K562 (cell line): ENCODE measurements around the gene DDHD1. TPM values are rescaled to one million over a fixed set of nuclear protein-coding genes. Genes with fewer than 3 reads are reported as not detected.

ENCODE experiments used
- ATAC-seq: fragments of 200-7000 bp; cut with Tn5 transposase; 3 replicates; pipeline ENCODE4 v1.9.1; 2020; ENCODE audit warnings: moderate library complexity
- BruUV-seq: library from RNA; stranded (reverse); fragments of 400-500 nt; replicated peaks from 2 replicates; lab custom pipeline; 2021; lab: Mats Ljungman, UMichigan
- CTCF ChIA-PET: fragments of 300-600 bp; formaldehyde crosslinking; extraction: SDS; loops from one replicate; lab custom pipeline; 2021; ENCODE audit warnings: low intra/inter-chr PET ratio; lab: Yijun Ruan, JAX
- POLR2A ChIA-PET: fragments of 300-600, 350-650 bp; sonication (Branson Sonifier 250); formaldehyde crosslinking; extraction: SDS; loops from one replicate; lab custom pipeline; 2021; ENCODE audit warnings: antibody characterized with exemption, inconsistent platforms; lab: Yijun Ruan, JAX
- DNase-seq, 4 experiments: peaks; one replicate each; pipeline versions ENCODE4 v3.0.0 to v3.0.0-alpha.2; 2011 to 2018; ENCODE audit warnings: low spot score in 3 of 4, mixed read lengths in 3 of 4; ENCODE audit errors: extremely low read depth in 1 of 4
- FAIRE-seq: peaks from 2 replicates; lab custom pipeline; 2011; peaks lifted over from hg19 to GRCh38; lab: Jason Lieb, UNC
- H2AFZ ChIP-seq: 2 replicates; pipeline ENCODE4 v1.6.0; 2011; ENCODE audit warnings: low read depth, low read length, control low read depth, inconsistent platforms
- H3K27ac ChIP-seq: fragments of 200-600 bp; 3 replicates; pipeline ENCODE4 v1.8.0; 2011; ENCODE audit warnings: low read depth, mild to moderate bottlenecking, control low read depth, inconsistent platforms, low read length, moderate library complexity, mixed read lengths; ENCODE audit errors: extremely low read depth
- H3K27me3 ChIP-seq, 2 experiments: fragments of 300-600 bp in 1 of 2; 2 replicates in 1 of 2; 3 replicates in 1 of 2; pipeline versions ENCODE4 v1.6.0 to v1.8.0; 2011; ENCODE audit warnings: inconsistent platforms in 2 of 2, low read length in 2 of 2, mild to moderate bottlenecking in 1 of 2, mixed read lengths in 1 of 2, moderate library complexity in 1 of 2; ENCODE audit not compliant: control insufficient read depth in 2 of 2, insufficient read depth in 2 of 2
- H3K36me3 ChIP-seq: fragments of 300-600 bp; 3 replicates; pipeline ENCODE4 v1.8.0; 2011; ENCODE audit warnings: mild to moderate bottlenecking, low read length, inconsistent platforms; ENCODE audit not compliant: control insufficient read depth, insufficient read depth
- H3K4me1 ChIP-seq, 2 experiments: fragments of 200-600 bp in 1 of 2; replicated peaks in 1 of 2; 2 replicates in 1 of 2; 3 replicates in 1 of 2; pipeline versions ENCODE4 v1.5.1 to v1.8.0; 2011; ENCODE audit warnings: inconsistent platforms in 2 of 2, low read length in 2 of 2, mild to moderate bottlenecking in 1 of 2, mixed read lengths in 1 of 2, moderate library complexity in 1 of 2; ENCODE audit not compliant: control insufficient read depth in 2 of 2, insufficient read depth in 2 of 2
- H3K4me2 ChIP-seq: 2 replicates; pipeline ENCODE4 v1.6.1; 2011; ENCODE audit warnings: low read length, control low read depth, inconsistent platforms, mixed read lengths; ENCODE audit not compliant: insufficient read depth
- H3K4me3 ChIP-seq: fragments of 200-600 bp; sonication (generic), shearing (Covaris generic); 2 replicates; pipeline ENCODE4 v1.5.1; 2016; ENCODE audit warnings: control low read depth, inconsistent platforms
- H3K79me2 ChIP-seq: fragments of 200-600 bp; 3 replicates; pipeline ENCODE4 v1.8.0; 2011; ENCODE audit warnings: low read length, inconsistent platforms; ENCODE audit not compliant: control insufficient read depth, insufficient read depth
- H3K9ac ChIP-seq, 2 experiments: 2 replicates each; pipeline versions ENCODE4 v1.6.0 to v1.6.1; 2011; ENCODE audit warnings: low read depth in 2 of 2, low read length in 2 of 2, control low read depth in 1 of 2, inconsistent platforms in 1 of 2, mild to moderate bottlenecking in 1 of 2, mixed read lengths in 1 of 2; ENCODE audit not compliant: insufficient read depth in 1 of 2
- H3K9me1 ChIP-seq: one replicate; pipeline ENCODE4 v1.6.0; 2011; ENCODE audit warnings: inconsistent platforms, mild to moderate bottlenecking, low read length, moderate library complexity; ENCODE audit not compliant: control insufficient read depth, insufficient read depth
- H3K9me3 ChIP-seq: replicated peaks from 2 replicates; pipeline ENCODE4 v1.5.1; 2011; ENCODE audit warnings: low read depth, low read length, inconsistent platforms; ENCODE audit not compliant: control insufficient read depth, insufficient read depth
- H4K20me1 ChIP-seq: replicated peaks from 2 replicates; pipeline ENCODE4 v1.6.1; 2011; ENCODE audit warnings: low read length, inconsistent platforms, mixed read lengths; ENCODE audit not compliant: control insufficient read depth, insufficient read depth
- DEAF1 ChIP-seq: fragments of 450-650 bp; formaldehyde crosslinking; IDR thresholded peaks from 2 replicates; pipeline ENCODE4 v1.4.0; 2020; ENCODE audit warnings: mild to moderate bottlenecking, moderate library complexity
- FOXA3 ChIP-seq, 2 experiments: fragments of 450-650 bp in 1 of 2; sonication (generic) in 1 of 2; formaldehyde crosslinking; IDR thresholded peaks in 1 of 2; conservative IDR thresholded peaks in 1 of 2; 2 replicates each; pipeline versions ENCODE4 v1.4.0 to v1.8.0; 2020 to 2022; ENCODE audit warnings: mild to moderate bottlenecking in 2 of 2, missing genetic modification reagents in 1 of 2
- KDM5B ChIP-seq: fragments of 200-600 bp; sonication (generic); IDR thresholded peaks from 2 replicates; pipeline ENCODE4 v1.6.1; 2012; ENCODE audit warnings: low read depth, mild to moderate bottlenecking, moderate library complexity, low read length, control low read depth, inconsistent platforms; ENCODE audit not compliant: insufficient replicate concordance
- MXI1 ChIP-seq: IDR thresholded peaks from 2 replicates; pipeline ENCODE4 v1.6.1; 2011; ENCODE audit warnings: low read depth, mild to moderate bottlenecking, improper control_type of control experiment, low read length
- SMAD4 ChIP-seq: fragments of 250-450 bp; sonication (Bioruptor Pico); conservative IDR thresholded peaks from 2 replicates; pipeline ENCODE4 v1.8.0; 2021; ENCODE audit warnings: inconsistent platforms, mild to moderate bottlenecking, moderate library complexity
- TCF15 ChIP-seq: fragments of 250-450 bp; sonication (Bioruptor Pico); IDR thresholded peaks from 2 replicates; pipeline ENCODE4 v1.8.0; 2022; ENCODE audit warnings: moderate library complexity, mild to moderate bottlenecking, inconsistent platforms
- ZFP30 ChIP-seq: fragments of 250-450 bp; sonication (Bioruptor Pico); IDR thresholded peaks from 2 replicates; pipeline ENCODE4 v1.8.0; 2022; ENCODE audit warnings: moderate library complexity, mild to moderate bottlenecking, inconsistent platforms, borderline replicate concordance
- ZNF586 ChIP-seq: fragments of 450-650 bp; formaldehyde crosslinking; conservative IDR thresholded peaks from 2 replicates; pipeline ENCODE4 v1.4.0; 2020; ENCODE audit warnings: mild to moderate bottlenecking, moderate library complexity
- WGBS: fragments of 100-300 bp; shearing (Covaris generic); methylation state at CpG from one replicate; pipeline ENCODE4 v1.1.6; 2016; ENCODE audit warnings: low coverage, mixed read lengths; ENCODE audit not compliant: insufficient coverage; ENCODE audit errors: missing lambda C conversion rate; 5-methylcytosine and 5-hydroxymethylcytosine counted together
- in situ Hi-C: fragments of 300-500 bp; cut with MboI; formaldehyde crosslinking; loops from 4 replicates; pipeline ENCODE4 v1.15.0; 2018; ENCODE audit warnings: inconsistent platforms, mixed read lengths
- intact Hi-C: fragments of 100-400 bp; cut with micrococcal nuclease; formaldehyde crosslinking; loops from 2 replicates; pipeline ENCODE4 v1.14.2; 2022
- polyA plus RNA-seq, 8 experiments: library from polyadenylated mRNA; depleted of rRNA in 4 of 8; stranded (reverse) in 5 of 8; unstranded in 3 of 8; fragments of >200 nt; fragmentation: Nextera tagmentation in 2 of 8; fragmentation: Illumina TruSeq in 1 of 8; extraction: Ambion mirVana in 2 of 8; extraction: Trizol in 1 of 8; gene quantifications; 2 replicates each; pipeline versions ENCODE4 v1.2.1 to v1.2.3, GENCODE V29; 2011 to 2014; ENCODE audit warnings: inconsistent platforms in 1 of 8, missing spikeins in 1 of 8
- total RNA-seq, 7 experiments: library from RNA; depleted of rRNA in 6 of 7; stranded (reverse); fragments of >200 nt in 6 of 7; fragmentation: Illumina TruSeq in 2 of 7; extraction: Trizol in 2 of 7; gene quantifications; 2 replicates each; pipeline versions ENCODE4 v1.2.1 to v1.2.3, GENCODE V29; 2011 to 2021; ENCODE audit warnings: low replicate concordance in 1 of 7
- TF ChIP-seq, protein P1 (sequence below): fragments of 250-450 bp; sonication (Bioruptor Pico); IDR thresholded peaks from 2 replicates; pipeline ENCODE4 v1.8.0; 2022; ENCODE audit warnings: inconsistent platforms
- TF ChIP-seq, protein P2 (sequence below): IDR thresholded peaks from 2 replicates; pipeline ENCODE4 v1.6.1; 2012; ENCODE audit warnings: low read depth, low read length, improper control_type of control experiment, borderline replicate concordance

Gene DDHD1
- total and polyA plus RNA-seq, 9 of the 15 experiments (the other 6 are each of a cell fraction or from before 2014, with no cell fraction given): 1.2 to 12.3 (median 5.0) TPM

DNA sequence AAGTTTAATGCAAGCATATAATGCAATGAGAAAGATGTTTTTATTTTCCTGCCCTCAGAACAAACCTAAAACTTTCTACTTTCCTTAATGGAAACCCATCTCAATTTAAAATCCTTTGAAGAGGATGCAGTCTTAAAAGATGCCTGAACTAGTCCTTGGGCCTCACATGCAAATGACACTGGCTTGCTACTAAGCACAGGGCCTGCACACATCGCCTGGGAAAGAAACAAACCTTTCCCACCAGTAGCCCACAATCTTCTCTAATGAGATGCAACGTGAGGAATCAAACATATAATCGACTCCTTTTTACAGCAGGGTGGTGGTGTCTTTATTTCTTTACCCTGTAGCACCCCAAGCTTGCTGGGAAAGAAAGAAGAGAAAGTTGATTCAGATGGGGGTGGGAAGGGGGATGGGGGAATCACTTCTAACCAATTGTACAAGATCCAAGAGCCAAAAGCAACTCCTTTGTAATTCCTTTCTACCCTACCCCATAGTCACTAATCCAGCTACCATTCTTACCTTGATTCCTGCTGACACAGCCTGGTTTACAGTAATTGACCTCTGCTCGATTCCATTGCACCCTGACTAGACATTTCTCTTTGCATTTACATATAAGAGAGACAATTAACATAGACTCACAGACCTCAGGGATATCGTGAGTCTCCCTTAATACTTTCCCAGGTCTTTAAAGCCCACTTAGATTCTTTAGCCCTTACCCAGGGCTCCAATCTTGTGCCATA, 132.8 kb downstream of the DDHD1 start:
- Histone ChIP-seq H3K4me3 (no peak overlapping the region), H3K79me2 (no peaks in the 10 kb centered on the region), H3K9ac (no peak overlapping the region), H3K27me3 (no peaks in the 10 kb centered on the region), H3K4me2 (no peak overlapping the region), H3K9me3 (no peaks in the 10 kb centered on the region), H3K9me1 (no peaks in the 10 kb centered on the region), H2AFZ (no peak overlapping the region), H3K36me3 (no peaks in the 10 kb centered on the region), H3K4me1 (no peaks in the 10 kb centered on the region)
- CTCF ChIA-PET: no interaction called here
- no peak for ATAC-seq
- in situ Hi-C loops: no loop called here
- POLR2A ChIA-PET: no interaction called here
- 2% methylated on average over 5 of the region's 5 CpGs for WGBS
- BruUV-seq: no TSS peak
- intact Hi-C loops: no loop called here
- TF ChIP-seq SMAD4 (CRISPR knock-in tag) (no peak), DEAF1 (CRISPR knock-in tag) (no peak), MXI1 (no peak), KDM5B (no peak), ZNF586 (CRISPR knock-in tag) (no peak), FOXA3 (CRISPR knock-in tag; conservative IDR thresholded peaks at IDR 0.05 in 1 of 2, IDR thresholded peaks at IDR 0.05 in 1 of 2) (no peak), TCF15 (CRISPR knock-in tag) (no peak), ZFP30 (CRISPR knock-in tag) (no peak)
- TF ChIP-seq, protein P1, sequence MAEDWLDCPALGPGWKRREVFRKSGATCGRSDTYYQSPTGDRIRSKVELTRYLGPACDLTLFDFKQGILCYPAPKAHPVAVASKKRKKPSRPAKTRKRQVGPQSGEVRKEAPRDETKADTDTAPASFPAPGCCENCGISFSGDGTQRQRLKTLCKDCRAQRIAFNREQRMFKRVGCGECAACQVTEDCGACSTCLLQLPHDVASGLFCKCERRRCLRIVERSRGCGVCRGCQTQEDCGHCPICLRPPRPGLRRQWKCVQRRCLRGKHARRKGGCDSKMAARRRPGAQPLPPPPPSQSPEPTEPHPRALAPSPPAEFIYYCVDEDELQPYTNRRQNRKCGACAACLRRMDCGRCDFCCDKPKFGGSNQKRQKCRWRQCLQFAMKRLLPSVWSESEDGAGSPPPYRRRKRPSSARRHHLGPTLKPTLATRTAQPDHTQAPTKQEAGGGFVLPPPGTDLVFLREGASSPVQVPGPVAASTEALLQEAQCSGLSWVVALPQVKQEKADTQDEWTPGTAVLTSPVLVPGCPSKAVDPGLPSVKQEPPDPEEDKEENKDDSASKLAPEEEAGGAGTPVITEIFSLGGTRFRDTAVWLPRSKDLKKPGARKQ: no peak
- TF ChIP-seq, protein P2, sequence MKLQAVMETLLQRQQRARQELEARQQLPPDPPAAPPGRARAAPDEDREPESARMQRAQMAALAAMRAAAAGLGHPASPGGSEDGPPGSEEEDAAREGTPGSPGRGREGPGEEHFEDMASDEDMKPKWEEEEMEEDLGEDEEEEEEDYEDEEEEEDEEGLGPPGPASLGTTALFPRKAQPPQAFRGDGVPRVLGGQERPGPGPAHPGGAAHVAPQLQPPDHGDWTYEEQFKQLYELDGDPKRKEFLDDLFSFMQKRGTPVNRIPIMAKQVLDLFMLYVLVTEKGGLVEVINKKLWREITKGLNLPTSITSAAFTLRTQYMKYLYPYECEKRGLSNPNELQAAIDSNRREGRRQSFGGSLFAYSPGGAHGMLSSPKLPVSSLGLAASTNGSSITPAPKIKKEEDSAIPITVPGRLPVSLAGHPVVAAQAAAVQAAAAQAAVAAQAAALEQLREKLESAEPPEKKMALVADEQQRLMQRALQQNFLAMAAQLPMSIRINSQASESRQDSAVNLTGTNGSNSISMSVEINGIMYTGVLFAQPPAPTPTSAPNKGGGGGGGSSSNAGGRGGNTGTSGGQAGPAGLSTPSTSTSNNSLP: no peak
- TF ChIP-seq, all 486 proteins: peak for 0
- H4K20me1 ChIP-seq: no peaks in the 10 kb centered on the region
- FAIRE-seq (no peak), DNase-seq (no peak)
- H3K27ac ChIP-seq: no peak overlapping the region
